Common myeloid progenitor, CD34-positive (primary cell): ENCODE measurements around the gene CHST6.
A peak's percentile ranks its signal among the peaks of the same experiment; 100 is the strongest.
"Not testable (repeated sequence)": the region's sequence is repeated elsewhere in the genome, so short reads cannot be mapped to it uniquely, and the experiment has no call there.

Experiments used
- CTCF ChIA-PET: fragments of 350-600 bp; sonication (Branson Sonifier 250); formaldehyde crosslinking; loops from one replicate; lab custom pipeline; 2021; ENCODE audit warnings: antibody characterized with exemption; lab: Charles Lee
- POLR2A ChIA-PET: fragments of 350-600 bp; sonication (Branson Sonifier 250); formaldehyde crosslinking; loops from one replicate; lab custom pipeline; 2021; ENCODE audit warnings: antibody characterized with exemption; lab: Charles Lee
- DNase-seq, 3 donors: peaks; one replicate each; pipeline versions ENCODE4 v3.0.0 to v3.0.0-alpha.2; 2013
- H3K27ac ChIP-seq, 2 experiments: 1 replicate in 1 of 2; 2 replicates in 1 of 2; pipeline ENCODE4 v1.7.0; 2013; ENCODE audit warnings: inconsistent platforms in 2 of 2, low read length in 2 of 2, mild to moderate bottlenecking in 2 of 2, low read depth in 1 of 2, moderate library complexity in 1 of 2; ENCODE audit not compliant: severe bottlenecking in 2 of 2, insufficient read depth in 1 of 2, poor library complexity in 1 of 2
- H3K27me3 ChIP-seq, 5 experiments: replicated peaks in 2 of 5; 1 replicate in 3 of 5; 2 replicates in 2 of 5; pipeline versions ENCODE4 v1.6.1 to v1.7.0; 2013; ENCODE audit warnings: low read length in 4 of 5, mild to moderate bottlenecking in 2 of 5, moderate library complexity in 2 of 5, inconsistent platforms in 1 of 5; ENCODE audit not compliant: insufficient read depth in 5 of 5, control insufficient read depth in 4 of 5
- H3K36me3 ChIP-seq, 4 experiments: 1 replicate in 2 of 4; 2 replicates in 2 of 4; pipeline versions ENCODE4 v1.6.1 to v1.7.0; 2013; ENCODE audit warnings: low read length in 3 of 4, control low read depth in 1 of 4, mild to moderate bottlenecking in 1 of 4; ENCODE audit not compliant: control insufficient read depth in 4 of 4, insufficient read depth in 4 of 4
- H3K4me1 ChIP-seq, 4 experiments: 1 replicate in 3 of 4; 2 replicates in 1 of 4; pipeline versions ENCODE4 v1.6.1 to v1.7.1; 2013; ENCODE audit warnings: low read length in 3 of 4, mild to moderate bottlenecking in 3 of 4, control low read depth in 1 of 4, inconsistent platforms in 1 of 4, moderate library complexity in 1 of 4; ENCODE audit not compliant: control insufficient read depth in 4 of 4, insufficient read depth in 4 of 4; ENCODE audit errors: control extremely low read depth in 1 of 4
- H3K4me3 ChIP-seq, 7 experiments: 1 replicate in 4 of 7; 2 replicates in 3 of 7; pipeline versions ENCODE4 v1.5.1 to v1.7.0; 2013; ENCODE audit warnings: mild to moderate bottlenecking in 7 of 7, low read length in 6 of 7, moderate library complexity in 6 of 7, inconsistent platforms in 2 of 7, low read depth in 2 of 7, control low read depth in 1 of 7; ENCODE audit not compliant: insufficient read depth in 4 of 7, control insufficient read depth in 1 of 7; ENCODE audit errors: extremely low read depth in 1 of 7
- H3K9me3 ChIP-seq, 5 experiments: 1 replicate in 4 of 5; 2 replicates in 1 of 5; pipeline versions ENCODE4 v1.6.1 to v1.7.1; 2013; ENCODE audit warnings: low read length in 4 of 5, mild to moderate bottlenecking in 2 of 5, inconsistent platforms in 1 of 5, low read depth in 1 of 5, moderate library complexity in 1 of 5; ENCODE audit not compliant: control insufficient read depth in 4 of 5, insufficient read depth in 2 of 5; ENCODE audit errors: control extremely low read depth in 1 of 5
- WGBS: methylation state at CpG from one replicate; pipeline ENCODE4 v1.1.5; 2013; ENCODE audit not compliant: insufficient coverage; 5-methylcytosine and 5-hydroxymethylcytosine counted together

CHST6 gene

GRCh38 chr16:75503801-75504200 is 8.6 kb upstream of the CHST6 start:
- Histone ChIP-seq H3K4me1 (no peaks in the 10 kb centered on the region), H3K27ac (no peak overlapping the region), H3K4me3 (no peak overlapping the region), H3K9me3 (no peaks in the 10 kb centered on the region), H3K27me3 (peaks cover 0 to 4% (median 0%) of the 10 kb centered on the region in 5 experiments), H3K36me3 (no peaks in the 10 kb centered on the region)
- DNase-seq, result peak; percentile 22 to 61 (median 42)
- POLR2A ChIA-PET, result no interaction called here
- CTCF ChIA-PET, result interaction anchor here (0.9 kb wide), 1 partner anchor 123 kb away, joined by 3 read pairs; no protein-coding TSS in a partner anchor
- WGBS, result 86% methylated on average over 1 of the region's 1 CpG

GRCh38 chr16:75502916-75503605 is 7.8 kb upstream of the CHST6 start:
- Histone ChIP-seq H3K4me3 (no peak overlapping the region), H3K36me3 (no peaks in the 10 kb centered on the region), H3K4me1 (peaks cover 0 to 5% (median 2%) of the 10 kb centered on the region in 4 experiments), H3K27me3 (peaks cover 0 to 5% (median 0%) of the 10 kb centered on the region in 5 experiments), H3K9me3 (no peaks in the 10 kb centered on the region), H3K27ac (no peak overlapping the region)
- no peak for DNase-seq
- ChIA-PET POLR2A (no interaction called here), CTCF (interaction anchor here (0.8 to 0.9 kb wide), 2 partner anchors 31 to 123 kb away, joined by 3 read pairs; no protein-coding TSS in a partner anchor)
- WGBS, result 100% methylated on average over 3 of the region's 4 CpGs

GRCh38 chr16:75501820-75502219 is 6.6 kb upstream of the CHST6 start:
- peak in 2 of 3 donors; percentile 14 to 30 for DNase-seq
- H3K4me3 ChIP-seq, H3K36me3 ChIP-seq, POLR2A ChIA-PET, CTCF ChIA-PET, H3K9me3 ChIP-seq, H3K4me1 ChIP-seq, H3K27me3 ChIP-seq, H3K27ac ChIP-seq: not testable (repeated sequence)
- 85% methylated on average over 2 of the region's 6 CpGs for WGBS

- ChIA-PET POLR2A (no interaction called here), CTCF (interaction anchor here (1.2 kb wide), 1 partner anchor 18 kb away, joined by 3 read pairs; no protein-coding TSS in a partner anchor)
- 100% methylated on average over 3 of the region's 5 CpGs for WGBS
- DNase-seq, result no peak
- Histone ChIP-seq H3K9me3 (no peaks in the 10 kb centered on the region), H3K27me3 (peaks cover 0 to 5% (median 0%) of the 10 kb centered on the region in 5 experiments), H3K4me3 (no peak overlapping the region), H3K36me3 (no peaks in the 10 kb centered on the region), H3K4me1 (peaks cover 0 to 5% (median 2%) of the 10 kb centered on the region in 4 experiments), H3K27ac (no peak overlapping the region)
These were observed 6.1 kb upstream of the CHST6 start for GRCh38 chr16:75501359-75501758.

- H3K4me3 ChIP-seq, CTCF ChIA-PET, H3K9me3 ChIP-seq, DNase-seq, POLR2A ChIA-PET, H3K36me3 ChIP-seq, H3K27ac ChIP-seq: not testable (repeated sequence)
- Histone ChIP-seq H3K4me1 (peaks cover 0 to 17% (median 12%) of the 10 kb centered on the region in 4 experiments), H3K27me3 (peaks cover 0 to 20% (median 15%) of the 10 kb centered on the region in 5 experiments)
- 92% methylated on average over 2 of the region's 13 CpGs for WGBS
These were observed 3.5 kb upstream of the CHST6 start for GRCh38 chr16:75498605-75499322.

GRCh38 chr16:75497558-75497957 is 2.3 kb upstream of the CHST6 start:
- no peak for DNase-seq
- no peak overlapping the region for H3K27ac ChIP-seq
- H3K36me3 ChIP-seq, result no peaks in the 10 kb centered on the region
- POLR2A ChIA-PET, result interaction anchor here (0.5 kb wide), 1 partner anchor 72 kb away, joined by 5 read pairs; no protein-coding TSS in a partner anchor
- H3K27me3 ChIP-seq, result peaks cover 0 to 25% (median 20%) of the 10 kb centered on the region in 5 experiments
- CTCF ChIA-PET, result interaction anchor here (1.0 to 1.7 kb wide), 6 partner anchors 11 to 269 kb away, joined by 3 to 7 read pairs (median 4); no protein-coding TSS in a partner anchor
- H3K4me1 ChIP-seq, result peaks cover 0 to 17% (median 12%) of the 10 kb centered on the region in 4 experiments
- no peak overlapping the region for H3K4me3 ChIP-seq
- 96% methylated on average over 3 of the region's 4 CpGs for WGBS
- H3K9me3 ChIP-seq, result no peaks in the 10 kb centered on the region
